Measurements from ENCODE around the gene ARHGEF28.

ARHGEF28 gene

GRCh38 chr5:73971326-73971725, 345.3 kb downstream of the ARHGEF28 start:
- H3K4me2 ChIP-seq (ENCODE audit: low read depth, low read length, poor library complexity, severe bottlenecking) = no peak overlapping the region
- H3K9me2 ChIP-seq (replicated peaks; ENCODE audit: low read depth, low read length) = no peaks in the 10 kb centered on the region
- H3K27me3 ChIP-seq (ENCODE audit: insufficient read depth, low read length, poor library complexity, severe bottlenecking) = no peaks in the 10 kb centered on the region
- H3K4me3 ChIP-seq (ENCODE audit: low read length, poor library complexity, severe bottlenecking) = no peak overlapping the region
- H3K9ac ChIP-seq (ENCODE audit: low read depth, low read length, poor library complexity, severe bottlenecking) = no peak overlapping the region
- no peaks in the 10 kb centered on the region for H3K36me3 ChIP-seq (ENCODE audit: insufficient read depth, low read length)
- H3F3A ChIP-seq (ENCODE audit: low read depth) = no peaks in the 10 kb centered on the region
- peaks cover 20% of the 10 kb centered on the region for H3K4me1 ChIP-seq (ENCODE audit: insufficient read depth, low read length, poor library complexity, severe bottlenecking)
- H3K79me2 ChIP-seq (ENCODE audit: insufficient read depth, low read length) = no peaks in the 10 kb centered on the region
- no peaks in the 10 kb centered on the region for H4K20me1 ChIP-seq (ENCODE audit: insufficient read depth, low read length, poor library complexity, severe bottlenecking)
- H2AFZ ChIP-seq (ENCODE audit: low read length) = no peak overlapping the region
- no peaks in the 10 kb centered on the region for H3K9me3 ChIP-seq (ENCODE audit: insufficient read depth, low read depth, low read length)
- TF ChIP-seq CTCF (conservative IDR thresholded peaks at IDR 0.05; ENCODE audit: low read length) (no peak), EZH2phosphoT487 (IDR thresholded peaks at IDR 0.05; ENCODE audit: borderline replicate concordance) (no peak)

GRCh38 chr5:73973135-73973534, 347.1 kb downstream of the ARHGEF28 start:
- no peaks in the 10 kb centered on the region for H3K9me3 ChIP-seq (ENCODE audit: insufficient read depth, low read depth, low read length)
- no peak overlapping the region for H3K9ac ChIP-seq (ENCODE audit: low read depth, low read length, poor library complexity, severe bottlenecking)
- no peaks in the 10 kb centered on the region for H4K20me1 ChIP-seq (ENCODE audit: insufficient read depth, low read length, poor library complexity, severe bottlenecking)
- no peaks in the 10 kb centered on the region for H3F3A ChIP-seq (ENCODE audit: low read depth)
- TF ChIP-seq EZH2phosphoT487 (IDR thresholded peaks at IDR 0.05; ENCODE audit: borderline replicate concordance) = no peak
- TF ChIP-seq CTCF (conservative IDR thresholded peaks at IDR 0.05; ENCODE audit: low read length) = no peak
- H2AFZ ChIP-seq (ENCODE audit: low read length) = no peak overlapping the region
- peaks cover 21% of the 10 kb centered on the region for H3K4me1 ChIP-seq (ENCODE audit: insufficient read depth, low read length, poor library complexity, severe bottlenecking)
- H3K9me2 ChIP-seq (replicated peaks; ENCODE audit: low read depth, low read length) = no peaks in the 10 kb centered on the region
- H3K36me3 ChIP-seq (ENCODE audit: insufficient read depth, low read length) = no peaks in the 10 kb centered on the region
- H3K27me3 ChIP-seq (ENCODE audit: insufficient read depth, low read length, poor library complexity, severe bottlenecking) = no peaks in the 10 kb centered on the region
- no peak overlapping the region for H3K4me3 ChIP-seq (ENCODE audit: low read length, poor library complexity, severe bottlenecking)
- H3K79me2 ChIP-seq (ENCODE audit: insufficient read depth, low read length) = no peaks in the 10 kb centered on the region
- H3K4me2 ChIP-seq (ENCODE audit: low read depth, low read length, poor library complexity, severe bottlenecking) = no peak overlapping the region

- no peaks in the 10 kb centered on the region for H3K27me3 ChIP-seq (ENCODE audit: insufficient read depth, low read length, poor library complexity, severe bottlenecking)
- no peaks in the 10 kb centered on the region for H3F3A ChIP-seq (ENCODE audit: low read depth)
- peaks cover 6% of the 10 kb centered on the region for H3K4me1 ChIP-seq (ENCODE audit: insufficient read depth, low read length, poor library complexity, severe bottlenecking)
- no peak overlapping the region for H3K4me2 ChIP-seq (ENCODE audit: low read depth, low read length, poor library complexity, severe bottlenecking)
- H3K9ac ChIP-seq (ENCODE audit: low read depth, low read length, poor library complexity, severe bottlenecking) = no peak overlapping the region
- TF ChIP-seq CTCF (conservative IDR thresholded peaks at IDR 0.05; ENCODE audit: low read length) (no peak), EZH2phosphoT487 (IDR thresholded peaks at IDR 0.05; ENCODE audit: borderline replicate concordance) (no peak)
- H3K4me3 ChIP-seq (ENCODE audit: low read length, poor library complexity, severe bottlenecking) = no peak overlapping the region
- H3K79me2 ChIP-seq (ENCODE audit: insufficient read depth, low read length) = no peaks in the 10 kb centered on the region
- H4K20me1 ChIP-seq (ENCODE audit: insufficient read depth, low read length, poor library complexity, severe bottlenecking) = no peaks in the 10 kb centered on the region
- no peaks in the 10 kb centered on the region for H3K9me2 ChIP-seq (replicated peaks; ENCODE audit: low read depth, low read length)
- no peak overlapping the region for H2AFZ ChIP-seq (ENCODE audit: low read length)
- H3K9me3 ChIP-seq (ENCODE audit: insufficient read depth, low read depth, low read length) = no peaks in the 10 kb centered on the region
- H3K36me3 ChIP-seq (ENCODE audit: insufficient read depth, low read length) = no peaks in the 10 kb centered on the region
Measured at GRCh38 chr5:73974871-73975360, 348.9 kb downstream of the ARHGEF28 start.

Data from Loucy (cell line).